ENCODE results near the gene ARHGAP33.

Gene ARHGAP33

GRCh38 chr19:35775298-35776101 is at the start of gene ARHGAP33:
Gene ARHGAP33 (plus strand): TSS chr19:35775564. CDS start chr19:35775659, 95 bp downstream.
- DNase-seq (ENCODE audit: low spot score): peak; percentile 100
- no peak for TF ChIP-seq CTCF (IDR thresholded peaks at IDR 0.05; ENCODE audit: borderline replicate concordance, control extremely low read depth, extremely low read depth, insufficient read depth, missing control alignments)
- in situ Hi-C loops (cut with MboI; ENCODE audit: low sequenced_read_pairs, unreplicated experiment): no loop called here

- DNase-seq (ENCODE audit: low spot score): no peak
- TF ChIP-seq CTCF (IDR thresholded peaks at IDR 0.05; ENCODE audit: borderline replicate concordance, control extremely low read depth, extremely low read depth, insufficient read depth, missing control alignments): no peak
- in situ Hi-C loops (cut with MboI; ENCODE audit: low sequenced_read_pairs, unreplicated experiment): no loop called here
Measured at GRCh38 chr19:35727053-35727955, 48.1 kb upstream of the ARHGAP33 start.

DNA sequence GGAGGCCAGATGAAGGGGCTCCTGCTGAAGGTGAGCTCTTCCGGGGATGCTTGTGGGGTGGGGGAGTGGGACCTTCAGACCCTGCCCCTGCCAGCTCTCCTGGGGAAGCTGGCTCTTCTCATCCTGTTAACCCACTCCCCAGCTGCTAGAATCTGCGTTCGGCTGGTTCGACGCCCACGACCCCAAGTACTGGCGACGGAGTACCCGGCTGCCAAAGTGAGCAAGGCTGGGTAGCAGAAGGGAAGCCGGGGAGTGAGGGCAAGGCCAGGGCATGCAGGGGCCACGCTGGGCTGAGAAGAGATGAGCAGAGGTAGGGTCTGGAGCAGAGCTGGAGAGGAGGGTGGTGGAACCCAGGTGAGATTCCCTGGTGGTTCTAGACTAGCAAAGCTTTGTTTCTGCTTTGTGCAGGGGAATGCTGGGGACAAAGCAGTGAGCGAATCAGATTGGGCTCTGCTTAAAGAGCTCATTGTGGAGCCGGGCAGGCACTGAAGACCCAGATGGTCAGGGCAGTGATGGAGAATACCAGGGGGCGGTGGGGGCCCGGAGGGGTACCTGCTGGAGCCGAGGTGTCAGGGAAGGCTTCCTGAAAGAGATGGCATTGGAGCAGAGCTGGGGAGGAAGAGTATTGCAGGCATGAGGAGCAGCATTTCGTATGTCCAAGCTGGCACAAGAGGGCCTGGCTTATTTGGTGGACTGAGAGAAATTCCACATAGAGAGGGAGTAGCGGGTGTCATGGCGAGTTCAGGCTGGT is 47.2 kb upstream of the ARHGAP33 start:
- DNase-seq (ENCODE audit: low spot score): no peak
- in situ Hi-C loops (cut with MboI; ENCODE audit: low sequenced_read_pairs, unreplicated experiment): no loop called here
- no peak for TF ChIP-seq CTCF (IDR thresholded peaks at IDR 0.05; ENCODE audit: borderline replicate concordance, control extremely low read depth, extremely low read depth, insufficient read depth, missing control alignments)

DNA sequence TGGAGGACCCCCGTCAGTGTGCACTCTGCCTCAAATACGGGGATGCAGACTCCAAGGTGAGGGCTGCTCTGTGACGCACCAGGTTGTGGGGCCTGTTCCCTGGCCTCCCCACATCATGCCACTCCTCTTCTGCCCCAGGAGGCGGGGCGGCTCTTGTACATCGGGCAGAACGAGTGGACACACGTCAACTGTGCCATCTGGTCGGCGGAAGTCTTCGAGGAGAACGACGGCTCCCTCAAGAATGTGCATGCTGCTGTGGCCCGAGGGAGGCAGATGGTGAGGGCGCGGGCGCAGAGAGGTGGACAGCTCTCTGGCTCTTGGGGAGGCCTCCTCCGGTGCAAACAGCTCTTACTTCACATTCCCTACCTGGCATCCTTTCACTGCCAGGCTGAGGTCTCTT is 46.3 kb upstream of the ARHGAP33 start:
- DNase-seq (ENCODE audit: low spot score): no peak
- no peak for TF ChIP-seq CTCF (IDR thresholded peaks at IDR 0.05; ENCODE audit: borderline replicate concordance, control extremely low read depth, extremely low read depth, insufficient read depth, missing control alignments)
- in situ Hi-C loops (cut with MboI; ENCODE audit: low sequenced_read_pairs, unreplicated experiment): no loop called here

DNA sequence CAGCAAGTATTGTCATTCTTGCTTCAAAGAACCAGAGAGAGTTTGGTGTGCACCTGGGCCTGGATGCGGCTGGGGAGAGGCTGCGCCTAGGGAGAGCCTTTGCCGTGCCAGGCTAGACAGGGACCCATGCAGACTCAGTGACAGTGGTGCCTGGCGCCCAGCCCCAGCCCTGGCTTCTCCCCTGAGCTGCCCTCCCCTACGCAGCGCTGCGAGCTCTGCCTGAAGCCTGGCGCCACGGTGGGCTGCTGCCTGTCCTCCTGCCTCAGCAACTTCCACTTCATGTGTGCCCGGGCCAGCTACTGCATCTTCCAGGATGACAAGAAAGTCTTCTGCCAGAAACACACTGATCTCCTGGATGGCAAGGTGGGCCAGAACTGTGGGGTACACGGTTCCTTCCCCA is 45.6 kb upstream of the ARHGAP33 start:
- TF ChIP-seq CTCF (IDR thresholded peaks at IDR 0.05; ENCODE audit: borderline replicate concordance, control extremely low read depth, extremely low read depth, insufficient read depth, missing control alignments): no peak
- in situ Hi-C loops (cut with MboI; ENCODE audit: low sequenced_read_pairs, unreplicated experiment): no loop called here
- no peak for DNase-seq (ENCODE audit: low spot score)

- no peak for DNase-seq (ENCODE audit: low spot score)
- in situ Hi-C loops (cut with MboI; ENCODE audit: low sequenced_read_pairs, unreplicated experiment): no loop called here
- no peak for TF ChIP-seq CTCF (IDR thresholded peaks at IDR 0.05; ENCODE audit: borderline replicate concordance, control extremely low read depth, extremely low read depth, insufficient read depth, missing control alignments)
Measured at GRCh38 chr19:35730326-35730725, 45.0 kb upstream of the ARHGAP33 start.

All from GM13976 (cell line).